GM23338 (cell line): ENCODE results near the gene CHTF8. TPM values are rescaled to one million over a fixed set of nuclear protein-coding genes. Genes with fewer than 3 reads are reported as not detected.

Source experiments
- ATAC-seq: fragments of 200-7000 bp; cut with Tn5 transposase; 3 replicates; pipeline ENCODE4 v1.9.1; 2020
- DNase-seq: peaks from one replicate; pipeline ENCODE4 v3.0.0-alpha.2; 2015; ENCODE audit warnings: low spot score
- H2AFZ ChIP-seq: fragments of 200-600 bp; sonication (generic); 2 replicates; pipeline ENCODE4 v1.8.0; 2016; ENCODE audit warnings: antibody characterized with exemption, mild to moderate bottlenecking, moderate library complexity
- H3F3A ChIP-seq: fragments of 200-600 bp; sonication (generic); replicated peaks from 2 replicates; pipeline ENCODE4 v1.8.0; 2017; ENCODE audit warnings: antibody characterized with exemption, mixed run types, low read depth
- H3K27ac ChIP-seq: fragments of 200-600 bp; sonication (generic); 2 replicates; pipeline ENCODE4 v1.6.1; 2016; ENCODE audit warnings: low read depth
- H3K27me3 ChIP-seq: fragments of 200-600 bp; sonication (generic); 2 replicates; pipeline ENCODE4 v1.8.0; 2016; ENCODE audit warnings: mild to moderate bottlenecking, mixed run types, moderate library complexity; ENCODE audit not compliant: insufficient read depth
- H3K36me3 ChIP-seq: fragments of 200-600 bp; sonication (generic); 2 replicates; pipeline ENCODE4 v1.8.0; 2016; ENCODE audit warnings: mild to moderate bottlenecking; ENCODE audit not compliant: insufficient read depth
- H3K4me1 ChIP-seq: fragments of 200-600 bp; sonication (generic); 2 replicates; pipeline ENCODE4 v1.8.0; 2016; ENCODE audit warnings: mild to moderate bottlenecking, moderate library complexity; ENCODE audit not compliant: insufficient read depth
- H3K4me2 ChIP-seq: fragments of 200-600 bp; sonication (generic); 2 replicates; pipeline ENCODE4 v1.7.1; 2017; ENCODE audit warnings: mixed run types
- H3K4me3 ChIP-seq: fragments of 200-600 bp; sonication (generic); 2 replicates; pipeline ENCODE4 v1.6.1; 2016; ENCODE audit warnings: mixed run types
- H3K79me2 ChIP-seq: fragments of 200-600 bp; sonication (generic); replicated peaks from 2 replicates; pipeline ENCODE4 v1.8.0; 2017; ENCODE audit warnings: mild to moderate bottlenecking; ENCODE audit not compliant: insufficient read depth
- H3K9me2 ChIP-seq: fragments of 200-600 bp; sonication (generic); 2 replicates; pipeline ENCODE4 v1.8.0; 2017; ENCODE audit not compliant: insufficient read depth
- H4K20me1 ChIP-seq: fragments of 200-600 bp; sonication (generic); replicated peaks from 2 replicates; pipeline ENCODE4 v1.8.0; 2017; ENCODE audit warnings: mild to moderate bottlenecking; ENCODE audit not compliant: insufficient read depth
- H3K27ac Mint-ChIP-seq: 2 replicates; pipeline ENCODE4 v1.8.0; 2020; ENCODE audit warnings: inconsistent platforms, mild to moderate bottlenecking, moderate library complexity, mixed read lengths
- H3K27me3 Mint-ChIP-seq: 3 replicates; pipeline ENCODE4 v1.8.0; 2022; ENCODE audit warnings: low read depth, mild to moderate bottlenecking, moderate library complexity, mixed read lengths, inconsistent platforms; ENCODE audit not compliant: insufficient read depth, poor library complexity
- H3K36me3 Mint-ChIP-seq: 3 replicates; pipeline ENCODE4 v1.8.0; 2021; ENCODE audit warnings: low read depth, mild to moderate bottlenecking, inconsistent platforms, moderate library complexity, mixed read lengths
- H3K4me1 Mint-ChIP-seq: 3 replicates; pipeline ENCODE4 v1.8.0; 2020; ENCODE audit warnings: mild to moderate bottlenecking, inconsistent platforms, mixed read lengths
- H3K4me3 Mint-ChIP-seq: 3 replicates; pipeline ENCODE4 v1.8.0; 2021; ENCODE audit warnings: moderate library complexity, mild to moderate bottlenecking, inconsistent platforms, mixed read lengths
- H3K9me3 Mint-ChIP-seq: 3 replicates; pipeline ENCODE4 v1.8.0; 2020; ENCODE audit warnings: moderate library complexity, mild to moderate bottlenecking, inconsistent platforms, mixed read lengths
- CREB1 ChIP-seq: fragments of 250-450 bp; sonication (Bioruptor Pico); IDR thresholded peaks from 2 replicates; pipeline ENCODE4 v1.5.0; 2020; ENCODE audit warnings: low read depth, mild to moderate bottlenecking, moderate library complexity
- EZH2phosphoT487 ChIP-seq: fragments of 200-600 bp; sonication (generic); IDR thresholded peaks from one replicate; pipeline ENCODE4 v1.8.1; 2018; ENCODE audit warnings: antibody characterized with exemption; ENCODE audit not compliant: unreplicated experiment
- NANOG ChIP-seq: IDR thresholded peaks from 2 replicates; pipeline ENCODE4 v1.6.1; 2016; ENCODE audit warnings: antibody characterized with exemption, borderline replicate concordance
- REST ChIP-seq: IDR thresholded peaks from one replicate; pipeline ENCODE4 v1.6.1; 2018; ENCODE audit warnings: antibody characterized with exemption; ENCODE audit not compliant: unreplicated experiment
- ZNF114 ChIP-seq: fragments of 250-450 bp; sonication (Bioruptor Pico); IDR thresholded peaks from 2 replicates; pipeline ENCODE4 v1.5.0; 2020; ENCODE audit warnings: mild to moderate bottlenecking, moderate library complexity
- ZNF331 ChIP-seq: fragments of 250-450 bp; sonication (Bioruptor Pico); IDR thresholded peaks from 2 replicates; pipeline ENCODE4 v1.5.0; 2020; ENCODE audit warnings: low read depth, mild to moderate bottlenecking, moderate library complexity
- polyA plus RNA-seq: library from polyadenylated mRNA; unstranded; fragments of >200 nt; fragmentation: Nextera tagmentation; extraction: Ambion mirVana; gene quantifications from 2 replicates; pipeline ENCODE4 v1.2.1, GENCODE V29; 2016
- total RNA-seq: library from RNA; depleted of rRNA; stranded (reverse); fragments of >200 nt; shearing (Covaris generic); gene quantifications from 2 replicates; pipeline ENCODE4 v1.2.3, GENCODE V29; 2014
- TF ChIP-seq, protein P1 (sequence below): fragments of 250-450 bp; sonication (Bioruptor Pico); IDR thresholded peaks from 2 replicates; pipeline ENCODE4 v1.5.0; 2020; ENCODE audit warnings: mild to moderate bottlenecking, moderate library complexity

Gene CHTF8
- total and polyA plus RNA-seq, 2 experiments from 2014 or later = 24.4 to 155 TPM

GRCh38 chr16:69087161-69087581 is 45.2 kb downstream of the CHTF8 start (continued):
- TF ChIP-seq EZH2phosphoT487 (no peak), REST (no peak), ZNF114 (no peak), NANOG (no peak)

DNA sequence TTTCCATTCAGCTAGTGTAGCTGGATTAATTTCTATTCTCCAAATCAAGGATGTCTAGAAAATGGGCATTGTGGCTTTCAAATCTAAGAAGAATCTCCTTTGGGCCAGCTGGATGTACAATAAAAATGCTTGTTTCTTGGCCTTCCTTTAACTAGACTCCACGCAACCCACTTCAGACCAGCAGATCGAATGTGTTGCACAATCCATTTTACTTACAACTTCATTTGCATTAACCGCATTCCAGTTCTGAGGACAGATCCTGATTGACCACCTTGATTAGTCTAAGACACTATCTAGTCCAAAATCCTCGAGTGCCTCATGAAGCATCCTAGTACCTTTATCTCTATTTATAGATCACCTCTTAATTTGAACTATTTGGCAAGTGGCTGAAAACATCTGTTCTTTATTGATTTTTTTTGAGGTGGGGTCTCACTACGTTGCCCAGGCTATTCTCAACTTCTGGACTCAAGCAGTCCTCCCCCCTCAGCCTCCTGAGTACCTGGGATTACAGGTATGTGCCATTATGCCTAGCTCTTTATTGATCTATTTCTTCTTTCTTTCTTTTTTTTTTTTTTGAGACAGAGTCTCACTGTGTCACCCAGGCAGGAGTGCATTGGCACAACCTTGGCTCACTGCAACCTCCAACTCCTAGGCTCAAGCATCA is 47.2 kb downstream of the CHTF8 start:
- DNase-seq = no peak
- no peak overlapping the region for H3K4me3 Mint-ChIP-seq
- TF ChIP-seq ZNF114 (no peak), CREB1 (no peak), ZNF331 (CRISPR knock-in tag) (no peak), REST (no peak)
- TF ChIP-seq, protein P1, sequence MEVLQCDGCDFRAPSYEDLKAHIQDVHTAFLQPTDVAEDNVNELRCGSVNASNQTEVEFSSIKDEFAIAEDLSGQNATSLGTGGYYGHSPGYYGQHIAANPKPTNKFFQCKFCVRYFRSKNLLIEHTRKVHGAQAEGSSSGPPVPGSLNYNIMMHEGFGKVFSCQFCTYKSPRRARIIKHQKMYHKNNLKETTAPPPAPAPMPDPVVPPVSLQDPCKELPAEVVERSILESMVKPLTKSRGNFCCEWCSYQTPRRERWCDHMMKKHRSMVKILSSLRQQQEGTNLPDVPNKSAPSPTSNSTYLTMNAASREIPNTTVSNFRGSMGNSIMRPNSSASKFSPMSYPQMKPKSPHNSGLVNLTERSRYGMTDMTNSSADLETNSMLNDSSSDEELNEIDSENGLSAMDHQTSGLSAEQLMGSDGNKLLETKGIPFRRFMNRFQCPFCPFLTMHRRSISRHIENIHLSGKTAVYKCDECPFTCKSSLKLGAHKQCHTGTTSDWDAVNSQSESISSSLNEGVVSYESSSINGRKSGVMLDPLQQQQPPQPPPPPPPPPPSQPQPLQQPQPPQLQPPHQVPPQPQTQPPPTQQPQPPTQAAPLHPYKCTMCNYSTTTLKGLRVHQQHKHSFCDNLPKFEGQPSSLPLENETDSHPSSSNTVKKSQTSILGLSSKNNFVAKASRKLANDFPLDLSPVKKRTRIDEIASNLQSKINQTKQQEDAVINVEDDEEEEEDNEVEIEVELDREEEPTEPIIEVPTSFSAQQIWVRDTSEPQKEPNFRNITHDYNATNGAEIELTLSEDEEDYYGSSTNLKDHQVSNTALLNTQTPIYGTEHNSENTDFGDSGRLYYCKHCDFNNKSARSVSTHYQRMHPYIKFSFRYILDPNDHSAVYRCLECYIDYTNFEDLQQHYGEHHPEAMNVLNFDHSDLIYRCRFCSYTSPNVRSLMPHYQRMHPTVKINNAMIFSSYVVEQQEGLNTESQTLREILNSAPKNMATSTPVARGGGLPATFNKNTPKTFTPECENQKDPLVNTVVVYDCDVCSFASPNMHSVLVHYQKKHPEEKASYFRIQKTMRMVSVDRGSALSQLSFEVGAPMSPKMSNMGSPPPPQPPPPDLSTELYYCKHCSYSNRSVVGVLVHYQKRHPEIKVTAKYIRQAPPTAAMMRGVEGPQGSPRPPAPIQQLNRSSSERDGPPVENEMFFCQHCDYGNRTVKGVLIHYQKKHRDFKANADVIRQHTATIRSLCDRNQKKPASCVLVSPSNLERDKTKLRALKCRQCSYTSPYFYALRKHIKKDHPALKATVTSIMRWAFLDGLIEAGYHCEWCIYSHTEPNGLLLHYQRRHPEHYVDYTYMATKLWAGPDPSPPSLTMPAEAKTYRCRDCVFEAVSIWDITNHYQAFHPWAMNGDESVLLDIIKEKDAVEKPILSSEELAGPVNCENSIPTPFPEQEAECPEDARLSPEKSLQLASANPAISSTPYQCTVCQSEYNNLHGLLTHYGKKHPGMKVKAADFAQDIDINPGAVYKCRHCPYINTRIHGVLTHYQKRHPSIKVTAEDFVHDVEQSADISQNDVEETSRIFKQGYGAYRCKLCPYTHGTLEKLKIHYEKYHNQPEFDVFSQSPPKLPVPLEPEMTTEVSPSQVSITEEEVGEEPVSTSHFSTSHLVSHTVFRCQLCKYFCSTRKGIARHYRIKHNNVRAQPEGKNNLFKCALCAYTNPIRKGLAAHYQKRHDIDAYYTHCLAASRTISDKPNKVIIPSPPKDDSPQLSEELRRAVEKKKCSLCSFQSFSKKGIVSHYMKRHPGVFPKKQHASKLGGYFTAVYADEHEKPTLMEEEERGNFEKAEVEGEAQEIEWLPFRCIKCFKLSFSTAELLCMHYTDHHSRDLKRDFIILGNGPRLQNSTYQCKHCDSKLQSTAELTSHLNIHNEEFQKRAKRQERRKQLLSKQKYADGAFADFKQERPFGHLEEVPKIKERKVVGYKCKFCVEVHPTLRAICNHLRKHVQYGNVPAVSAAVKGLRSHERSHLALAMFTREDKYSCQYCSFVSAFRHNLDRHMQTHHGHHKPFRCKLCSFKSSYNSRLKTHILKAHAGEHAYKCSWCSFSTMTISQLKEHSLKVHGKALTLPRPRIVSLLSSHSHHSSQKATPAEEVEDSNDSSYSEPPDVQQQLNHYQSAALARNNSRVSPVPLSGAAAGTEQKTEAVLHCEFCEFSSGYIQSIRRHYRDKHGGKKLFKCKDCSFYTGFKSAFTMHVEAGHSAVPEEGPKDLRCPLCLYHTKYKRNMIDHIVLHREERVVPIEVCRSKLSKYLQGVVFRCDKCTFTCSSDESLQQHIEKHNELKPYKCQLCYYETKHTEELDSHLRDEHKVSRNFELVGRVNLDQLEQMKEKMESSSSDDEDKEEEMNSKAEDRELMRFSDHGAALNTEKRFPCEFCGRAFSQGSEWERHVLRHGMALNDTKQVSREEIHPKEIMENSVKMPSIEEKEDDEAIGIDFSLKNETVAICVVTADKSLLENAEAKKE = no peak

More for the DNA sequence above, 47.2 kb downstream of the CHTF8 start:
- Histone ChIP-seq H2AFZ (no peak overlapping the region), H3F3A (peaks cover 15% of the 10 kb centered on the region; the same call in 1 of the 2 replicates), H3K27ac (no peak overlapping the region), H3K4me2 (no peak overlapping the region), H3K4me3 (no peak overlapping the region), H3K79me2 (no peaks in the 10 kb centered on the region), H3K4me1 (peaks cover 23% of the 10 kb centered on the region), H3K27me3 (no peaks in the 10 kb centered on the region), H4K20me1 (no peaks in the 10 kb centered on the region), H3K36me3 (no peaks in the 10 kb centered on the region), H3K9me2 (peaks cover 7% of the 10 kb centered on the region; the same call in 1 of the 2 replicates)
- no peak for ATAC-seq
- peaks cover 12% of the 10 kb centered on the region for H3K27me3 Mint-ChIP-seq
- H3K36me3 Mint-ChIP-seq = peaks cover 17% of the 10 kb centered on the region; the same call in 1 of the 3 replicates
- no peak overlapping the region for H3K27ac Mint-ChIP-seq
- H3K9me3 Mint-ChIP-seq = no peaks in the 10 kb centered on the region
- H3K4me1 Mint-ChIP-seq = peaks cover 37% of the 10 kb centered on the region
